CD4-positive, alpha-beta T cell (primary cell): ENCODE results near the gene PSME3. TPM values are rescaled to one million over a fixed set of nuclear protein-coding genes. Genes with fewer than 3 reads are reported as not detected.

Source experiments
- ATAC-seq: fragments of 200-7000 bp; cut with Tn5 transposase; one replicate; pipeline ENCODE4 v1.10.0; 2022; ENCODE audit warnings: mild to moderate bottlenecking; ENCODE audit not compliant: poor library complexity
- CTCF ChIA-PET: fragments of 350-600 bp; sonication (Branson Sonifier 250); formaldehyde crosslinking; loops from one replicate; lab custom pipeline; 2021; ENCODE audit warnings: antibody characterized with exemption, inconsistent platforms; lab: Charles Lee
- POLR2A ChIA-PET: fragments of 350-600 bp; sonication (Branson Sonifier 250); formaldehyde crosslinking; loops from one replicate; lab custom pipeline; 2021; ENCODE audit warnings: antibody characterized with exemption, inconsistent platforms; lab: Charles Lee
- DNase-seq, 14 experiments: peaks; one replicate each; pipeline ENCODE4 v3.0.0-alpha.2; 2013 to 2020; ENCODE audit warnings: mixed read lengths in 2 of 14
- H3K27ac ChIP-seq, 2 donors: one replicate each; pipeline versions ENCODE4 v1.5.1 to v1.7.0; 2013; ENCODE audit warnings: low read length in 2 of 2, low read depth in 1 of 2, mild to moderate bottlenecking in 1 of 2
- H3K27me3 ChIP-seq, 2 experiments: 1 replicate in 1 of 2; 2 replicates in 1 of 2; pipeline versions ENCODE4 v1.6.1 to v1.7.0; 2013; ENCODE audit warnings: low read length in 2 of 2, control low read depth in 1 of 2, mild to moderate bottlenecking in 1 of 2, moderate library complexity in 1 of 2; ENCODE audit not compliant: insufficient read depth in 2 of 2, control insufficient read depth in 1 of 2
- H3K36me3 ChIP-seq: one replicate; pipeline ENCODE4 v1.6.1; 2013; ENCODE audit warnings: low read length, control low read depth; ENCODE audit not compliant: insufficient read depth
- H3K4me1 ChIP-seq: one replicate; pipeline ENCODE4 v1.6.1; 2013; ENCODE audit warnings: low read length, control low read depth; ENCODE audit not compliant: insufficient read depth
- H3K4me3 ChIP-seq: one replicate; pipeline ENCODE4 v1.5.1; 2013; ENCODE audit warnings: mild to moderate bottlenecking, low read length, moderate library complexity
- H3K9me3 ChIP-seq, 2 experiments: 1 replicate in 1 of 2; 2 replicates in 1 of 2; pipeline versions ENCODE4 v1.6.1 to v1.7.0; 2013; ENCODE audit warnings: low read length in 2 of 2, mild to moderate bottlenecking in 2 of 2, control low read depth in 1 of 2, moderate library complexity in 1 of 2; ENCODE audit not compliant: control insufficient read depth in 1 of 2, insufficient read depth in 1 of 2
- H3K27ac Mint-ChIP-seq: one replicate; pipeline ENCODE4 v1.8.0; 2020; ENCODE audit warnings: mixed read lengths
- H3K27me3 Mint-ChIP-seq: one replicate; pipeline ENCODE4 v1.8.0; 2021; ENCODE audit warnings: mixed read lengths
- H3K36me3 Mint-ChIP-seq: one replicate; pipeline ENCODE4 v1.8.0; 2021; ENCODE audit warnings: low read depth, mixed read lengths
- H3K4me1 Mint-ChIP-seq: one replicate; pipeline ENCODE4 v1.8.0; 2021; ENCODE audit warnings: low read depth, mixed read lengths
- H3K4me3 Mint-ChIP-seq: one replicate; pipeline ENCODE4 v1.8.0; 2020; ENCODE audit warnings: mild to moderate bottlenecking, mixed read lengths
- H3K9me3 Mint-ChIP-seq: one replicate; pipeline ENCODE4 v1.8.0; 2020; ENCODE audit warnings: mixed read lengths
- CTCF ChIP-seq: fragments of 200-600 bp; IDR thresholded peaks from one replicate; pipeline ENCODE4 v1.8.0; 2022; ENCODE audit warnings: antibody characterized with exemption, mild to moderate bottlenecking
- intact Hi-C, 2 experiments: fragments of 100-400 bp; cut with DNase I in 1 of 2; cut with micrococcal nuclease in 1 of 2; formaldehyde crosslinking; loops; one replicate each; pipeline versions ENCODE4 v1.15.1 to v1.9.0; 2023 to 2025; cut with DNase I, micrococcal nuclease
- total RNA-seq, 174 experiments: library from RNA in 2 of 174; stranded (reverse) in 2 of 174; gene quantifications; one replicate each; pipeline ENCODE4 v1.2.3 and lab custom pipeline; 2021 to 2026

PSME3 gene
- total RNA-seq, 2 experiments from 2014 or later = 62.1 to 62.5 TPM

- POLR2A ChIA-PET = no interaction called here
- DNase-seq = no peak
- intact Hi-C loops = loop anchor here in 1 of 2 experiments (10.0 kb wide), 1 partner anchor 358 kb away; no protein-coding TSS in a partner anchor
These were observed 13.5 kb downstream of the PSME3 start for GRCh38 chr17:42846594-42847280.

DNA sequence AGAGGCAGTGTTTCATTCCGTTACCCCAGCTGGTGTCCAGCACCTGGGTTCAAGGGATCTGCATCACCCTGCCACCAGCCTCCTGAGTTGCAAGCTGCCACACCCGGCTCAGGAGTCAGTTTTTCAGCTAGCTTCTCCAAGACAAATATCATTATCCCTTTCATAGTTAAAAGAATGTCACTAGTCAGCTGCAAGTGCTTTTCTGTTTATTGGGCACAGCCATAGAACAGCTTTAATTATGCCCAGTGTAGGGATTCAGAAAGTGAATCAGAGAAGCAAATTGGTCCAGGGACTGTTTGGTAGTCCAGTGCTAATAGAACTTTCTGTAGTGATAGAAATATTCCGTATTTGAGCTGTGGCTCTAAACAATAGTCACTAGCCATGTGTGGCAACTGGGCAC lies 14.9 kb downstream of the PSME3 start:
- Histone ChIP-seq H3K9me3 (no peaks in the 10 kb centered on the region), H3K4me3 (no peak overlapping the region), H3K27me3 (no peaks in the 10 kb centered on the region), H3K27ac (no peak overlapping the region), H3K36me3 (peaks cover 27% of the 10 kb centered on the region), H3K4me1 (no peaks in the 10 kb centered on the region)
- Mint-ChIP-seq H3K9me3 (no peaks in the 10 kb centered on the region), H3K4me3 (no peak overlapping the region), H3K27me3 (no peaks in the 10 kb centered on the region), H3K36me3 (peaks cover 32% of the 10 kb centered on the region), H3K4me1 (no peaks in the 10 kb centered on the region), H3K27ac (no peak overlapping the region)
- ATAC-seq (no peak), DNase-seq (no peak)
- no peak for TF ChIP-seq CTCF
- POLR2A ChIA-PET = no interaction called here
- intact Hi-C loops = loop anchor here in 1 of 2 experiments (10.0 kb wide), 1 partner anchor 357 kb away; no protein-coding TSS in a partner anchor
- CTCF ChIA-PET = no interaction called here

More at GRCh38 chr17:42846594-42847280, 13.5 kb downstream of the PSME3 start:
- CTCF ChIA-PET = no interaction called here
- no peaks in the 10 kb centered on the region for H3K4me1 Mint-ChIP-seq
- no peaks in the 10 kb centered on the region for H3K4me1 ChIP-seq
- no peak for TF ChIP-seq CTCF
- H3K9me3 ChIP-seq = no peaks in the 10 kb centered on the region
- ATAC-seq = no peak
- H3K27ac ChIP-seq = no peak overlapping the region
- H3K27me3 Mint-ChIP-seq = no peaks in the 10 kb centered on the region
- H3K27me3 ChIP-seq = no peaks in the 10 kb centered on the region
- H3K27ac Mint-ChIP-seq = peak overlapping the region; percentile 20
- H3K4me3 ChIP-seq = no peak overlapping the region
- no peak overlapping the region for H3K4me3 Mint-ChIP-seq
- no peaks in the 10 kb centered on the region for H3K9me3 Mint-ChIP-seq
- peaks cover 46% of the 10 kb centered on the region for H3K36me3 Mint-ChIP-seq
- H3K36me3 ChIP-seq = peaks cover 40% of the 10 kb centered on the region

GRCh38 chr17:42849031-42849430 lies 15.8 kb downstream of the PSME3 start:
- H3K36me3 Mint-ChIP-seq = peaks cover 23% of the 10 kb centered on the region
- no peak for TF ChIP-seq CTCF
- POLR2A ChIA-PET = no interaction called here
- no peaks in the 10 kb centered on the region for H3K27me3 Mint-ChIP-seq
- ATAC-seq (no peak), DNase-seq (no peak)
- Histone ChIP-seq H3K4me1 (no peaks in the 10 kb centered on the region), H3K36me3 (peaks cover 17% of the 10 kb centered on the region), H3K9me3 (no peaks in the 10 kb centered on the region), H3K4me3 (no peak overlapping the region), H3K27me3 (no peaks in the 10 kb centered on the region), H3K27ac (no peak overlapping the region)
- no peaks in the 10 kb centered on the region for H3K9me3 Mint-ChIP-seq
- CTCF ChIA-PET = interaction anchor here (0.6 kb wide), 1 partner anchor 100 kb away, joined by 3 read pairs; no protein-coding TSS in a partner anchor
- H3K4me1 Mint-ChIP-seq = no peaks in the 10 kb centered on the region
- intact Hi-C loops = loop anchor here in 1 of 2 experiments (10.0 kb wide), 1 partner anchor 356 kb away; no protein-coding TSS in a partner anchor
- no peak overlapping the region for H3K4me3 Mint-ChIP-seq
- H3K27ac Mint-ChIP-seq = no peak overlapping the region
